ENCODE results near the gene RAMAC. TPM values are rescaled to one million over a fixed set of nuclear protein-coding genes. Genes with fewer than 3 reads are reported as not detected.

The RAMAC gene
- total and polyA plus RNA-seq, 10 of the 15 experiments (the other 5 are each of a cell fraction or from before 2014, with no cell fraction given): 22.4 to 109 (median 41.7) TPM

DNA sequence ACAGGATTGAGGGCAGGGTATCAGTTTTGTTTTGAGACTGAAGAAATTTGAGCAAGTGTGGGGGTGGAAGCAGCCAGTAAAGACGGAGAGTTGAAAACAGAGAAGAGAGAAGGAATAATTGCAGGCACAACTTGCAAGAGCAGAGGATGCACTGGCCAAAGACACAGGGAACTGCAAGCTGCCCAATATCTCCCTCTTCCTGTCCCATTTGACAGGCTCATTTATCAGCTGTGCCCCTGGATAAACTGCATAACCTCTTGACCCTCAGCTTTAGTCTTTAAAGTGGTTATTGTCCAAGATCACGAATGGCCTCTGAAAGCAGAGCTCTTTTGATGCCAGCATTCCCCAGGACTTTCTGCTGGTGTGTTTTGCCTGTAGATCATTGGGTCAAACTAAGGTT is 5.0 kb upstream of the RAMAC start:
- Histone ChIP-seq H3K27me3 (replicated peaks in 1 of 2; ENCODE audit: control insufficient read depth in 2 of 2, insufficient read depth in 2 of 2, low read length in 1 of 2) (no peaks in the 10 kb centered on the region), H3K27ac (ENCODE audit: control insufficient read depth, insufficient read depth) (no peak overlapping the region), H3K79me2 (ENCODE audit: control insufficient read depth, insufficient read depth, low read length) (peaks cover 7% of the 10 kb centered on the region), H2AFZ (ENCODE audit: control insufficient read depth, low read depth, low read length) (no peak overlapping the region), H3K9me3 (replicated peaks; ENCODE audit: control insufficient read depth, insufficient read depth, low read length) (no peaks in the 10 kb centered on the region), H3K4me2 (ENCODE audit: control insufficient read depth, insufficient read depth) (no peak overlapping the region), H3K9ac (ENCODE audit: control insufficient read depth, insufficient read depth, low read length) (no peak overlapping the region), H3K4me1 (ENCODE audit: control insufficient read depth, insufficient read depth, low read length) (peaks cover 8% of the 10 kb centered on the region), H3K4me3 (no peak overlapping the region), H3K36me3 (ENCODE audit: control insufficient read depth in 2 of 2, insufficient read depth in 2 of 2, low read length in 1 of 2) (no peaks in the 10 kb centered on the region), H4K20me1 (ENCODE audit: control insufficient read depth, insufficient read depth) (no peaks in the 10 kb centered on the region)
- intact Hi-C loops (cut with micrococcal nuclease; ENCODE audit: unreplicated experiment): no loop called here
- no TSS peak for BruUV-seq (replicated peaks)
- TF ChIP-seq NR2F1 (conservative IDR thresholded peaks at IDR 0.05): no peak
- TF ChIP-seq POLR2A (IDR thresholded peaks at IDR 0.05; ENCODE audit: low read depth, low read length): no peak
- TF ChIP-seq, protein P1, sequence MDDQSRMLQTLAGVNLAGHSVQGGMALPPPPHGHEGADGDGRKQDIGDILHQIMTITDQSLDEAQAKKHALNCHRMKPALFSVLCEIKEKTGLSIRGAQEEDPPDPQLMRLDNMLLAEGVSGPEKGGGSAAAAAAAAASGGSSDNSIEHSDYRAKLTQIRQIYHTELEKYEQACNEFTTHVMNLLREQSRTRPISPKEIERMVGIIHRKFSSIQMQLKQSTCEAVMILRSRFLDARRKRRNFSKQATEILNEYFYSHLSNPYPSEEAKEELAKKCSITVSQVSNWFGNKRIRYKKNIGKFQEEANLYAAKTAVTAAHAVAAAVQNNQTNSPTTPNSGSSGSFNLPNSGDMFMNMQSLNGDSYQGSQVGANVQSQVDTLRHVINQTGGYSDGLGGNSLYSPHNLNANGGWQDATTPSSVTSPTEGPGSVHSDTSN (IDR thresholded peaks at IDR 0.05; ENCODE audit: insufficient replicate concordance, low read depth, low read length): no peak
- TF ChIP-seq GATAD2B (conservative IDR thresholded peaks at IDR 0.05; ENCODE audit: low read depth): no peak
- TF ChIP-seq STAT3 (IDR thresholded peaks at IDR 0.05; ENCODE audit: low read depth, low read length): no peak
- no peak for TF ChIP-seq EP300 (IDR thresholded peaks at IDR 0.05; ENCODE audit: borderline replicate concordance in 1 of 2, control insufficient read depth in 1 of 2, low read depth in 2 of 2, low read length in 2 of 2)
- TF ChIP-seq MXI1 (IDR thresholded peaks at IDR 0.05; ENCODE audit: low read depth, low read length): no peak
- TF ChIP-seq HDAC6 (IDR thresholded peaks at IDR 0.05; ENCODE audit: unreplicated experiment): no peak
- no peak for TF ChIP-seq CREB1 (IDR thresholded peaks at IDR 0.05; ENCODE audit: low read depth)
- ATAC-seq (no peak), FAIRE-seq (no peak), DNase-seq (ENCODE audit: low read depth, low spot score) (no peak)
- SMC1A ChIA-PET (ENCODE audit: uncharacterized antibody, unreplicated experiment): interaction anchor here (1.0 kb wide), 1 partner anchor 11 kb away, joined by 4 read pairs; no protein-coding TSS in a partner anchor
- POLR2A ChIA-PET: no interaction called here
- CTCF ChIA-PET: no interaction called here
- in situ Hi-C loops (cut with MboI): no loop called here
- WGBS (ENCODE audit: insufficient coverage, insufficient replicate concordance, low lambda C conversion rate, missing lambda C conversion rate): 62% methylated on average over 2 of the region's 2 CpGs
- RAD21 ChIA-PET (ENCODE audit: unreplicated experiment): no interaction called here
